ENCODE results near the gene FANCC. TPM values are rescaled to one million over a fixed set of nuclear protein-coding genes. Genes with fewer than 3 reads are reported as not detected.

FANCC gene
- total RNA-seq, 2 donors from 2014 or later = 17.6 to 23.5 TPM

DNA sequence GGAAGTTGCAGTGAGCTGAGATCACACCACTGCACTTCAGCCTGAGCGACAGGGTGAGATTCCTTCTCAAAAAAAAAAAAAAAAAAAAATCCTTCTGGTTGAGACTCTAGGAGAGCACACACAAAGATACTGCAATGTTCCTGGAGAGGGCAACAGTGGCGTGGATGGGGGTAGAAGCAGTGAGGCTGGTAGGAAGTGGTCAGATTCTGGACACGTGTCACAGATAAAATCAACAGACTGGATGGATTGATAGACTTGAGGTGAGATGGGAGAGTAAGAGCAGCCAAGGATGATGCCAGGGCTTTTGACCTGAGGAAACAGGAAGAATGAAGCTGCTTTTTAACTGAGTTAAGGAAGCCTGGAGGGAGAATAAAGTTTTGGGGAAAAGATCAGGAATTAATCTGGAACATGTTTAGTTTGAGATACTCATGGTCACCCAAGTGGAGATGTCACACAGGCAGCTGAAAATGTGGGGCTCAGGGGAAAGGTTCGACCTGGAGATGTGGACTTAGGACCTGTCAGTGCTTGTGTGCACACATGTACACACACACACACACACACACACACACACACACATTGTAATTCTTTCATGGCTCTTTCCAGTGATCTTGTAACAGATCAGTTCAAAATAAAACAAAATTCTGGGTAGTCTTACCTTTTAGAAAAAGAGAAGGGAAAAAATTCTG, 88.1 kb downstream of the FANCC start:
- H3K9me3 Mint-ChIP-seq = peaks cover 10% of the 10 kb centered on the region
- 95% methylated on average over 3 to 4 of the region's 4 CpGs for WGBS, 2 experiments (ENCODE audit: insufficient coverage in 1 of 2, insufficient read length in 1 of 2)
- H3K36me3 ChIP-seq (ENCODE audit: control insufficient read depth, insufficient read depth, low read length) = no peaks in the 10 kb centered on the region
- H3K36me3 Mint-ChIP-seq (ENCODE audit: low read depth) = peaks cover 20% of the 10 kb centered on the region
- H3K27ac ChIP-seq (ENCODE audit: low read depth, low read length) = no peak overlapping the region
- H3K27me3 ChIP-seq (ENCODE audit: control insufficient read depth, insufficient read depth, low read length, poor library complexity, severe bottlenecking) = no peaks in the 10 kb centered on the region
- peaks cover 9% of the 10 kb centered on the region for H3K9me3 ChIP-seq (ENCODE audit: control insufficient read depth, low read length)
- DNase-seq = no peak
- H3K4me1 ChIP-seq (ENCODE audit: control insufficient read depth, insufficient read depth, low read length) = no peaks in the 10 kb centered on the region
- H3K9ac ChIP-seq (ENCODE audit: extremely low read depth, low read length, poor library complexity, severe bottlenecking) = no peak overlapping the region
- TF ChIP-seq, protein P1, sequence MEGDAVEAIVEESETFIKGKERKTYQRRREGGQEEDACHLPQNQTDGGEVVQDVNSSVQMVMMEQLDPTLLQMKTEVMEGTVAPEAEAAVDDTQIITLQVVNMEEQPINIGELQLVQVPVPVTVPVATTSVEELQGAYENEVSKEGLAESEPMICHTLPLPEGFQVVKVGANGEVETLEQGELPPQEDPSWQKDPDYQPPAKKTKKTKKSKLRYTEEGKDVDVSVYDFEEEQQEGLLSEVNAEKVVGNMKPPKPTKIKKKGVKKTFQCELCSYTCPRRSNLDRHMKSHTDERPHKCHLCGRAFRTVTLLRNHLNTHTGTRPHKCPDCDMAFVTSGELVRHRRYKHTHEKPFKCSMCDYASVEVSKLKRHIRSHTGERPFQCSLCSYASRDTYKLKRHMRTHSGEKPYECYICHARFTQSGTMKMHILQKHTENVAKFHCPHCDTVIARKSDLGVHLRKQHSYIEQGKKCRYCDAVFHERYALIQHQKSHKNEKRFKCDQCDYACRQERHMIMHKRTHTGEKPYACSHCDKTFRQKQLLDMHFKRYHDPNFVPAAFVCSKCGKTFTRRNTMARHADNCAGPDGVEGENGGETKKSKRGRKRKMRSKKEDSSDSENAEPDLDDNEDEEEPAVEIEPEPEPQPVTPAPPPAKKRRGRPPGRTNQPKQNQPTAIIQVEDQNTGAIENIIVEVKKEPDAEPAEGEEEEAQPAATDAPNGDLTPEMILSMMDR (conservative IDR thresholded peaks at IDR 0.05) = no peak
- no peaks in the 10 kb centered on the region for H3K27me3 Mint-ChIP-seq (ENCODE audit: insufficient read depth)
- no peak overlapping the region for H3K27ac Mint-ChIP-seq
- no peaks in the 10 kb centered on the region for H3K4me1 Mint-ChIP-seq
- no peak overlapping the region for H3K4me3 ChIP-seq (ENCODE audit: low read length)
- no peak overlapping the region for H3K4me3 Mint-ChIP-seq

DNA sequence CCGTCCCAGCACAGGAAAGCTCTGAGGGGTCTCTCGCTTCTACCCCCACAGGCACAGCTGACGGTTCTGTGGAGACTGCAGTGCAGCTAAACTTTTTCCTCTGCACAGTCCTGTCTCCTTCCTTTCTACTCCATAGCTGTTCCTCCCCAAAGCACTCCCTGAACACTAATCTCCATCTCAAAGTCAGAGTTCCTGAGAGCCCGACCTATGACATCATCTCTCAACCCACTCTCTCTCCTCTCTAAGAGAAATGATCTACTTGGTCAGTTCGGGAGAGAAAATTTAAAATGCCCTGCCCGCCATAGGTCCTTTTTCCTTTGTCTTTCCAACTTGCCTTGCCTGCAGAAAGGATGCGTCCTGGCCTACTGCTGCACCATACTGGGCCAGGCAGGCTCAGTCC, 90.6 kb downstream of the FANCC start:
- DNase-seq = no peak
- no peaks in the 10 kb centered on the region for H3K4me1 ChIP-seq (ENCODE audit: control insufficient read depth, insufficient read depth, low read length)

DNA sequence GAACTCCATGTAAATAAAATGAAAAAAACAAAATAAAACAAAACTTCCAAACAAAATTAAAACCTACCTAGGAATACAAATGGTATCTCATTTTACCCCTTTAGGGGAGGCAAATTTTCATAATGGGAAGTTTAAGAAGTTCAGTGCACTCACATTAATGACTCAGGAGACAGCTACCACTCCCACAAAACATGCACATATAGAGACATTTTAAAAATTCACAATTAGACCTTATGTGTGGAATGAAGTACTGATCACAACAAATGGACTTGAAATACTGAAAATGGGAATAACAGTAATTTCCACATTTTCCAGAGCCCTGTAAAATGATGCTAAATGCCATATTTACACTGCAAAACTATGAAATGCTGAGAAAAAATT, 91.8 kb downstream of the FANCC start:
- no peaks in the 10 kb centered on the region for H3K36me3 ChIP-seq (ENCODE audit: control insufficient read depth, insufficient read depth, low read length)
- Mint-ChIP-seq H3K27ac (no peak overlapping the region), H3K4me3 (no peak overlapping the region), H3K36me3 (ENCODE audit: low read depth) (peaks cover 12% of the 10 kb centered on the region), H3K4me1 (no peaks in the 10 kb centered on the region), H3K27me3 (ENCODE audit: insufficient read depth) (no peaks in the 10 kb centered on the region), H3K9me3 (peaks cover 2% of the 10 kb centered on the region)
- no peak overlapping the region for H3K4me3 ChIP-seq (ENCODE audit: low read length)
- H3K9me3 ChIP-seq (ENCODE audit: control insufficient read depth, low read length) = peaks cover 1% of the 10 kb centered on the region
- DNase-seq = no peak
- TF ChIP-seq, protein P1 (conservative IDR thresholded peaks at IDR 0.05) = no peak
- no peaks in the 10 kb centered on the region for H3K4me1 ChIP-seq (ENCODE audit: control insufficient read depth, insufficient read depth, low read length)
- no peaks in the 10 kb centered on the region for H3K27me3 ChIP-seq (ENCODE audit: control insufficient read depth, insufficient read depth, low read length, poor library complexity, severe bottlenecking)
- no peak overlapping the region for H3K27ac ChIP-seq (ENCODE audit: low read depth, low read length)
- H3K9ac ChIP-seq (ENCODE audit: extremely low read depth, low read length, poor library complexity, severe bottlenecking) = no peak overlapping the region

More for the DNA sequence above, 90.6 kb downstream of the FANCC start:
- 90 to 91% methylated on average over 5 to 7 of the region's 7 CpGs for WGBS, 2 experiments (ENCODE audit: insufficient coverage in 1 of 2, insufficient read length in 1 of 2)
- H3K27me3 Mint-ChIP-seq (ENCODE audit: insufficient read depth) = no peaks in the 10 kb centered on the region
- Histone ChIP-seq H3K27me3 (ENCODE audit: control insufficient read depth, insufficient read depth, low read length, poor library complexity, severe bottlenecking) (no peaks in the 10 kb centered on the region), H3K27ac (ENCODE audit: low read depth, low read length) (no peak overlapping the region), H3K9me3 (ENCODE audit: control insufficient read depth, low read length) (peaks cover 9% of the 10 kb centered on the region), H3K36me3 (ENCODE audit: control insufficient read depth, insufficient read depth, low read length) (no peaks in the 10 kb centered on the region), H3K4me3 (ENCODE audit: low read length) (no peak overlapping the region), H3K9ac (ENCODE audit: extremely low read depth, low read length, poor library complexity, severe bottlenecking) (no peak overlapping the region)
- H3K4me1 Mint-ChIP-seq = no peaks in the 10 kb centered on the region
- H3K36me3 Mint-ChIP-seq (ENCODE audit: low read depth) = peaks cover 17% of the 10 kb centered on the region
- TF ChIP-seq, protein P1 (conservative IDR thresholded peaks at IDR 0.05) = no peak
- H3K27ac Mint-ChIP-seq = no peak overlapping the region
- H3K9me3 Mint-ChIP-seq = peaks cover 10% of the 10 kb centered on the region
- H3K4me3 Mint-ChIP-seq = no peak overlapping the region
